HG02571 (cell line): Measurements from ENCODE around the gene DHX32.
"Not testable (repeated sequence)": the region's sequence is repeated elsewhere in the genome, so short reads cannot be mapped to it uniquely, and the experiment has no call there.

ENCODE experiments used
- ATAC-seq: cut with Tn5 transposase; IDR thresholded peaks from one replicate; pipeline ENCODE4 v1.9.1; 2021; ENCODE audit warnings: mild to moderate bottlenecking, moderate library complexity; ENCODE audit not compliant: unreplicated experiment

The DHX32 gene, protein sequence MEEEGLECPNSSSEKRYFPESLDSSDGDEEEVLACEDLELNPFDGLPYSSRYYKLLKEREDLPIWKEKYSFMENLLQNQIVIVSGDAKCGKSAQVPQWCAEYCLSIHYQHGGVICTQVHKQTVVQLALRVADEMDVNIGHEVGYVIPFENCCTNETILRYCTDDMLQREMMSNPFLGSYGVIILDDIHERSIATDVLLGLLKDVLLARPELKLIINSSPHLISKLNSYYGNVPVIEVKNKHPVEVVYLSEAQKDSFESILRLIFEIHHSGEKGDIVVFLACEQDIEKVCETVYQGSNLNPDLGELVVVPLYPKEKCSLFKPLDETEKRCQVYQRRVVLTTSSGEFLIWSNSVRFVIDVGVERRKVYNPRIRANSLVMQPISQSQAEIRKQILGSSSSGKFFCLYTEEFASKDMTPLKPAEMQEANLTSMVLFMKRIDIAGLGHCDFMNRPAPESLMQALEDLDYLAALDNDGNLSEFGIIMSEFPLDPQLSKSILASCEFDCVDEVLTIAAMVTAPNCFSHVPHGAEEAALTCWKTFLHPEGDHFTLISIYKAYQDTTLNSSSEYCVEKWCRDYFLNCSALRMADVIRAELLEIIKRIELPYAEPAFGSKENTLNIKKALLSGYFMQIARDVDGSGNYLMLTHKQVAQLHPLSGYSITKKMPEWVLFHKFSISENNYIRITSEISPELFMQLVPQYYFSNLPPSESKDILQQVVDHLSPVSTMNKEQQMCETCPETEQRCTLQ

DNA sequence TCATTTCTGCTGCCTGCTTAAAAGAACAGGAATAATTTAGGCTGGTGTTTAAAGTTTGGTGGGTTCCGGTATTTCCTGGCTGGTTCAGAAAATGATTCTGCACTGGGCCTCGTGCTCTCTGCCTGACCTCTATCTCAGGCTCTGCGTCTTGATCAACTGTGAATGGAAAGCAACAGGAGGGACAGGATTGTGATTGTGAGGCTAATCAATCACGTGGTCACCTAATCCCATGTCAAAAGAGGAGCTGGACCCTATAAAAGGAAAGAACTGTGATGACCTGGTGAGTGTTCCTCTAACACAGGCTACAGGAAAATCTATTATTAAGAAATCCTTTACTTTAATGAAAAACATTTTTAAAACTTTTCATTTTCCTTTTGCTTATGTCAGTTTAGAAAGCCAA is at the start of gene DHX32:
TSS of gene DHX32 (minus strand) at position 101 of the 400 bp plus-strand sequence. CDS start 468 bp downstream, outside the sequence.
- no peak for ATAC-seq

DNA sequence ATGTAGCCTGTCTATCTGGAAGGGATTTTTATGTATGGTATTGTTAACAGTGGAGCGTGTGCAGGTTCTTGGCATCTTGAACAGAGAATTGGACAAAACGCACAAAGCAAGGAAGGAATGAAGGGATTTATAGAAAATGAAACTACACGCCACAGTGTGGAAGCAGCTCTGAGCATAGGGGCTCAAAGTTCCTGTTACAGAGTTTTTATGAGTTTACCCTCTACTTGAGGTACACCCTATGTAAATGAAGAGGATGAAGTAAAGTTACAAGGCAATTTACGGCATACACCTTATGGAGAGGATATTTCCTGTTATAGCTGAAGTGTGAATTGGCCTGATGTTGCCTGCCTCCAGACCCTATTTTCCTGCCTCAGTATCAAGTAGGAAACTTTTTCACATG is 48.5 kb upstream of the DHX32 start:
- ATAC-seq = no peak

DNA sequence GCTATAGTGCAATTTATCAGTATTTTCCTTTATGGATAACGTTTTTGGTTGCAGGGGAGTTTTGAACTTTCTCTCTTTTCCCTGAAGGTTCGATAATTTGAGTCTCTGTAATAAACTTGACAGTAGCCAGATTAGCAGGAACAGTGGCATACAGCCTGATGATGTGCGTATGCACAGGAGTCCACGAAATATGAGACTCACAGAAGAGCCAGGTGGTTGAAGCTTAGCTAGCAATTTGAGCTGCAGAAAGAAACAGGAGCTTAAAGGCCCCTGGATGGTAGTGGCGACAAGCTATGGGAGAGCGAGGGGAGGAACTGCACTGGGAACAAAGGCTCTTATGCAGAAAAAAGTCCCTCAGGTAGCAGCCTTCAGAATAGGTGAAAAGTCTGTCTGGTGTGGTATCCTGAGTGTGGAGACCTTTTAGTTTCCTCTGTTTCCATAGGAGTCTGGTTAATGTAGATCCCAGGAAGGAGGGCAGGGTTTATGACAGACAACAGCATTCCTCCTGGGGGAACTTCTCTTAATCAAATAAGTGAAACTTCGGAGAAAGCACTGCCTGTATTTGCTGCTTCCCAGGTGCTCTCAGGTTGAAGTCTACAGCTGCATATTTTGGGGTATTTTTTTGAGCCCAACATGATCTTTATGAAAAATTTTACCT is 48.0 kb upstream of the DHX32 start:
- no peak for ATAC-seq

DNA sequence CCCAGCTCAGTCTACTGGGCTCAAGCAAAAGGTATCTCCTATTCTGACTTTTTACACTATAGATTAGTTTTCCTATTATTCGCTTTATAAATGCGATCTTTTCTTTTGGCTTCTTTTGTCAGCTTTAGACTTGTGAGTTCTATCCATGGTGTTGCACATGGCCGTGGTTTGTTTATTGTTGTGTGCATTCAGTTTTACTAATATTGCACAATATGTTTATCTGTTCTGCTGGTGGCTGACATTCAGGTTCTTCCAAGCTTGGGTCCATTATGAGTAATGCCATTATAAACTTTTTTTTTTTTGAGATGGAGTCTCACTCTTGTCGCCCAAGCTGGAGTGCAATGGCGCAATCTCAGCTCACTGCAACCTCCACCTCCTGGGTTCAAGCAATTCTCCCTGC is 46.2 kb upstream of the DHX32 start:
- ATAC-seq = not testable (repeated sequence)

DNA sequence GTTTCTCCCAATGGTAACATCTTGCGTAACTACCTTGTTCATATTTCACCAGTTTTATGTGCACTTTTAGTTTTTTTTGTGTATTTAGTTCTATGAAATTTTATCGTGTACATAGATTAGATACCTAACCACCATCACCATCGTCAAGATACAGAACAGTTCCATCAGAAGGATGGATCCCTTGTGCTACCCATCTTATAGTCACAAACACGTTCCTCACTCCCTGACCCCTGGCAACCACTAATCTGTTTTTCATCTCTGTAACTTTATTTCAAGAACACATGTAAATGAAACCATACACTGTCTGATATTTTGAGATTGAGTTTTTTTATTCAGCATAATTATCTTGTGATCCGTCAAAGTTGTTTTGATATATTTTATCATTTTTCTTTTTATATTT is 45.2 kb upstream of the DHX32 start:
- ATAC-seq = no peak

DNA sequence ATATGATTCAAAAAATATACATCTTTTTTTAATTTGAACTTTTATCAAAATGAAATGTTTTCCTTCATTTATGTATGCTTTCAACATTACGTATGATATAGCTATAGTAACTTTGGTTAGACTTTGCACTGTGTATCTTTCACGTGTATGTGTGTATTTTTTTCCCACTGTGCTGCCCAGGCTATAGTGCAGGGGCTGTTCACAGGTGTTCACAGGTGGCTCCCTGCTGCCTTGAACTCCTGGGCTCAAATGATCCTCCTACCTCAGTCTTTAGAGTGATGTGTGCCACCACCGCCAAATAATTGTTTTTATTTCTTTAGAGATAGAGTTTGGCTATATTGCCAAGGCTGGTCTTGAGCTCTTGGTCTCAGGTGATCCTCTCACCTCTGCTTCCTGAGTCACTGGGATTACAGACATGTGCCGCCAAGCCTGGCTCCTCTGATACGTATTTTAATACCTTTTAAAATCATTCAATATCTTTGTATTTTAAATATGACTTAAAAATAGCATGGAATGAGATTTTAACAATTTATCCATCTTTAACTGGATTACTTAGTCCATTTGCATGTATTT is 44.3 kb upstream of the DHX32 start:
- ATAC-seq = no peak

DNA sequence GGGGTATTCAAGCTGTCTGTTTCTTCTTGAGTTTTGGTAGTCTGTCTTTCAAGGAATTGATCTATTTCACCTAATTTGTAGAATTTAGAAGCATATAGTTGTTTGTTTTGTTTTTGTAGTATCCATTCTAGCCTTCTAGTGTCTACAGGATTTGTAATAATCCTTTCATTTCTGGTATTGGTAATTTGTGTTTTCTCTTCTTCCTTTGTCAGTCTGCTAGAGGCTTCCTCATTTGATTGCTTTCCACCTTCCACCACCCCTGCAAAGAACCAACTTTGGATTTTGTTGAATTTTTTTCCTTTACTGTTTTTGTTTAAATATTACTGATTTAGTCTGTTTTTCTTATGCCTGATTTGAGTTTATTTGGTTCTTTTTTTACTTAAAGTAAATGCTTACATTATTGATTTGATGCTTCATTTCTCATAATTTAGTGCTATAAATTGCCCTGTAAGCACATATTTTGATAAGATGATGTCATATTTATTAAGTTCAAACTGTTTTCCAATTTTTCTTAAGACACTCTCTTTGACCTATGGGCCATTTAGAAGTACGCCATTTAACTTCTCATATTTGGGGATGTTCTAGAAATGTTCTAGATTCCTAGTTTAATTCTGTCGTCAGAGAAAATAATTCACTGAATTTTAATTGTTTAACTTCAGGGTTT is 40.7 kb upstream of the DHX32 start:
- ATAC-seq = not testable (repeated sequence)

DNA sequence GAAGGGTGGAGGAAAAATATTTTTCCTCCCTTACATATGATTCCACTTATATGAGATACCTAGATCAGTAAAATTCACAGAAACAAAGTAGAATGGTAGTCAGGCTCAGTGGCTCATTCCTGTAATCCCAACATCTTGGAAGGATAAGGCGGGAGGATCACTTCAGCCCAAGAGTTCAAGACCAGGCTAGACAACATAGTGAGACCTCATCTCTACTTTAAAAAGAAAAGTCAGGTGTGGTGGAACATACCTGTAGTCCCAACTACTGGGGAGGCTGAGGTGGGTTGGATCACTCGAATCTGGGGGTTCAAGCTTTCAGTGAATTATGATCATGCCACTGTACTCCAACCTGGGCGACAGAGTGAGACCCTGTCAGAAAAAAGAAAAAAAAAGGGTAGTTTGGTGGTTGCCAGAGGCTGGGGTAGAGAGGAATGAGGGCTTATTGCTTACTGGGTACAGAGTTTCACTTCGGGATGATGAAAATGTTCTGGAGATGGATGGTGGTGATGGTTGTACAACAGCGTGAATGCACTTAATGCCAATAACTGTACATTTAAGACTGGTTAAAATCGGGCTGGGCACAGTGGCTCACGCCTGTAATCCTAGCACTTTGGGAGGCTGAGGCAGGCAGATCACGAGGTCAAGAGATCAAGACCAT is 36.7 kb upstream of the DHX32 start:
- ATAC-seq = not testable (repeated sequence)

DNA sequence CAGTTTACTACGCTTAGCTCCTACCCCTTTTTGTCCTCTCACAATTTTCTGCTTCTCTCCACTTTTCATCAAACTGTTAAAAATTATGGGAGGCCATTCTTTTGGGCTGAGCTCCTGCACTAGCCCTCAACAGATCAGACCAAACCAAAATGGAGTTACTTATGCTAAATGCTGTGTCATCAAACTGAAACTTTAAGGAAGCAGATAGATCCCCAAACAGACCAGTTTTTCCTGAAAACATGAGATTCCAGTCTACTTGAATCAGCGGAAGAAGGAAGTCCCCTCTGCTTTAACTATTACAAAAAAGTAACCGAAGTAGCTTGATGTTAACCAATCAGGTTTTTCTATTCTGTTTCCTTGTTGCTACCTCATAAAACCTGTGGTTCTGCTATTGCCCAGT is 35.9 kb upstream of the DHX32 start:
- no peak for ATAC-seq

DNA sequence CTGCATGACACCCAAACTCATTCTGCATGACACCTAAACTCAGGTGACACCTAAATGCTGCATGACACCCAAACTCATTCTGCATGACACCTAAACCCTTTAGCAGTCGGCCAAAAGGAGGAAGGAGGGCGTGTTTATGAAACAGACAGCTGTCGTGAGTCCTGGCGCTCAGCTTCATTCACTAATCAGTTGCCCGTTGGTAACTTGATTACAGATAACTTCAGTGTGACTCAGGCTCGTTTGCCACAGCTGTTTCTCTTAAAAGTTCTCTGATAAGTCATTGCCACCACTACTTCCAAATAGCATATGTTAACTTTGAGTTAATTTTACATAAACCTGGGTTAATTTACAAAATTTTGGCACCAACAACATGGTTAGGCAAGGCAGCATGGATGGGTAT is 32.2 kb upstream of the DHX32 start:
- ATAC-seq = not testable (repeated sequence)

DNA sequence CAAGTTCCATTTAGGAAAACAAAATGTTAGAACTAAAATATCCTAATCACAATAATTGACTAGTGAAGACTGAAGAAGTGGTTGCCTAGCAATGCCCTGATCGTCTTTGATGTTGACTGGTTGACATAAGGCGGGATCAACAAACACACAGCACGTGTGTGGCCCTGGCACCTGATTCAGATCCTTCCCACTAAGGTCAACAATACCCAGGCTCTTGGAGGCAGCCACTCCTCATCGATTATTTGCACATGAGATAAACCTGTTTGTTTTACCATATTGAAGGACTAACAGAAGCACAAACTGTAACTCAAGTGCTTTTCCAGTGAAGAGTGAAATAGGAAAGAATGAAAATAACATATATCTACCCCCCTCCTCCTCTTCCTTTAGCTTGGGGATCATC is 30.9 kb upstream of the DHX32 start:
- no peak for ATAC-seq

DNA sequence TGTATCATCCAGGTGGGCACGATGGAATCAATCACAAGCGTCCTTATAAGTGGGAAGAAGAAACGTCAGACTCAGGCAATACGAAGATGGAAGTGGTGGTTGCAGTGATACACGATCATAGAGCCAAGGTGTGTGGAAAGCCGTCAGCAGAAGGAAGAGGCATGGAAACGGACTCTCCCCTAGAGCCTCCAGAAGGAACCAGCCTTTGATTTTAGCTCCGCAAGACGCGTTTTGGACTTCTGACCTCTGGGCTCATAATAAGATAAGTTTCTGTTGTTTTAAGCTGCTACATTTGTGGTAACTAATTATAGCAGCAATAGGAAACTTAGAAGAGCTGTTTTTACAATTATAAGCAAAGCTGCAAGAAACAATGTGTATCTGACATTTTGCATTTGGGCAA is 30.1 kb upstream of the DHX32 start:
- ATAC-seq = no peak

DNA sequence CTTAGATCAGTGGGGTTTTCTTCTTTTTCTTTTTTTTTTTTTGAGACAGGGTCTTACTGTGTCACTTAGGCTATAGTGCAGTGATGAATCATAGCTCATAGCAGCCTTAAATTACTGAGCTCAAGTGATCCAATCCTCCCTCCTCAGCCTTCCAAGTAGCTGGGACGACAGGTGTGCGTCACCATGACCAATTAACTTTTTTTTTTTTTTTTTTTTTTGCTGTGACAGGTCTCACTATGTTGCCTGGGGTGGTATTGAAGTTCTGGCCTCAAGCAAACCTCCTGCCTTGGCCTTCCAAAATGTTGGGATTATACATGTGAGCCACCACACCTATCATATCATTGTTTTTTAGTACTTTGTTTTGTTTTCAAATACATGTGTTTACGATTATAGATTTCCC is 28.4 kb upstream of the DHX32 start:
- ATAC-seq = not testable (repeated sequence)

DNA sequence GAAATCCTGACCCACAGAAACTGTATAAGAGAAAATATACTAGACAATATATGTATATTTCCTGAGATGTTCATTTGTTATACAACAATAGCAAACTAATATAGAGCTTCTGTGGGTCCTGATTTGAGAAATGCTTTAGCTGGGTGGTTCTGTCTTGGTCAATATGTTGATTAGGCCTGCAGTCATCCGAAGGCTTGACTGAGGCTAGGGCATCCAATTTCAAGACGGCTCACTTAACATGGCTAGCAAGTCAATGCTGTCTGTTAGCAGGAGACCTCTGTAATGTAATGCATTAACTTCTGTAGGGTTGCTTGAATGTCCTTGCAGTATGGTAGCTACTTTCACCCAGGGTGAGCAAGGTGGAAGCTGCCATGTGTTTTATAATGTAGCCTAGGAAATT is 27.7 kb upstream of the DHX32 start:
- ATAC-seq = not testable (repeated sequence)

DNA sequence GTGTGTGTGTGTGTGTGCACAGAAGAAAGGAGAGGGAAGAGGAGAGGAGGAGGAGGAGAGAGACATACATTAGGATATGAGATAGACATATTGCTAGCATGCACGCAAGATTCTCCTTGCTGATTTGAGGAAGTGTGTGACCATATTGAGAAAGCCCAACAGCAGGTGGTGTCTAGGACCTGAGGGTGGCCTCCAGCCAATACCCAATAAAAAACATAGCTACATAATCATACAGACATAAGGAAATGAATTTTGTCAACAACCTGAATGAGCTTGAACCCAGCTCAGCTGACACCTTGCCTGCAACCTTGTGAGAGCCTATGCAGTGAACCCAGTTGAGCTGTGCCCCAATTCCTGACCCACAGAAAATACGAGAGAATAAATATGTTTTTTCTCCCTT is 26.5 kb upstream of the DHX32 start:
- ATAC-seq = not testable (repeated sequence)

DNA sequence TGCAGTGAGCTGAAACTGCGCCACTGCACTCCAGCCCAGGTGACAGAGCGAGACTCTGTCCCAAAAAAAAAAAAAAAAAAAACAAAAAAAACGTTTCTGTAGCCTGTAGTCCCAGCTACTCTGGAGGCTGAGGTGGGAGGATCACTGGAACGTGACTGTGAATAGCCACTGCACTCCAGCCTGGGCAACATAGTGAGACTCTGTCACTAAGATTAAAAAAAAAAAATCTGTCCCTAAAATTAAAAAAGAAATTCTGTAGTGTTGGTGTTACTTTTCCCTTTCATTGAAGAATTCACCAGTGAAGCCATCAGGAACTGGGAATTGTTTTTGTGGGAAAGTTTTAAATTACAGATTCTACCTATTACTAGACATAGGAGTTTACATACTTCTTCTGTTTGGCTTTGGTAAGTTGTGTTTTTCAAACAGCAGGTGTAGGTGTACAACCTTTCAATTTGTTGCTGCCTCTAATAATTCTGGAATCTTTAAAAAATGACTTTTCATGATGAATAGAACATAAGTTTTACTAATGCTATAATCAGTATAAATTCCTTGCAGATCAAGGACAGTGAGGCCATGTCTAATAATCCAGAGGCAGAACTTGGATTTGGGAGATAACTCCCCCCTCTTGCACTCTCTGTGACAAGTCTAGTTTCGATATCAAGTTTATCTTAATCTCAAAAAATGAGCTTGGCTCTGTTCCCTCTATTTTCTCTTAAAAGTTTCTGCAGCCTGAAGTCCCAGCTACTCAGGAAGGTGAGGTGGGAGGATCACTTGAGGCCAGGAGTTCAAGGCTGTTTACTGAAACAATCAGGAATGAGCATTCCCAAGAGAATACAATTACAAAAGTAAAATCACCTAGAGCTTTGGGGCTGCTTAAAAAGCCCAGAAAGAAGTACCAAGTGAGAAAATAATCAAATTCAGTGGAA is 24.2 kb upstream of the DHX32 start:
- not testable (repeated sequence) for ATAC-seq

DNA sequence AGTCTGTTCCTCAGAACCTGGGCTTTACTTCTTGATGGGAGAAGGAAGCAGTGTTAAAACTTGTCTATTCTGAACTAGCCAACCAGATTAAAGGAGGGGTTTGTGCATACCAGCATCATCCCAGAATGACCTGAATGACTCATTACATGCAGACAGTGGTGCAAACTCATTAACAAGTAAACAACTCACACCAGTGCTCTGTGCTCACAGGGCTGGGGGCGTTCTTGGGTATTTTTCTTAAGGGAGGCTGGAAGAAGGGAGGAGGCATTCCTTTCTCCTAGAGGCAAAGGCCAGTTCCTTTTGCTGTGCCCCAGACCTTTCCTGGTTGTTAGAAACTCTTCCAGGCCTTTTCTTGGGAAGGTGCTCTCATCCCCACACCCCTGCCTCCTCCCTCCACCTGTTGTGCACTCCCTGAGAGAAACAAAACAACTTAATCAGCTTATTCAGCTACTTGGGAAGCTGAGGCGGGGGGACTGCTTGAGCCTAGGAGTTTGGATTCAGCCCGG is 22.1 kb upstream of the DHX32 start:
- ATAC-seq = not testable (repeated sequence)

DNA sequence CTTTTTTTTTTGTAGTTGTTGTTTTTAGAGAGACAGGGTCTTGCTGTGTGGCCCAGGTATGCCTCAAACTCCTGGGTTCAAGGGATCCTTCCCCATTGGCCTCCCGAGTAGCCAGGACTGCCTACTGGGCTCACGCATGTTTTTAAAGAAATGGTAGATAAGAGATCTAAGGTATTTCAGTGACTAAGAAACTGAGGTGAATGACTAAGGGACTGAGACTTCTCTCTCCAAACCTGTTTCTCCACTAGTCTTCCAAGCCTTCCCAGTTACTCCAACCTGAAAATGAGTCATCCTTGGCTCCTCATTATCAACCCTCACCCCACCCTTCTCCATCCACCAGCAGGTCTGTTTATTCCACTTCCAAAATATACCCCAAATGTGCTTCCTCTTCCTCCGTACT is 19.9 kb upstream of the DHX32 start:
- not testable (repeated sequence) for ATAC-seq

DNA sequence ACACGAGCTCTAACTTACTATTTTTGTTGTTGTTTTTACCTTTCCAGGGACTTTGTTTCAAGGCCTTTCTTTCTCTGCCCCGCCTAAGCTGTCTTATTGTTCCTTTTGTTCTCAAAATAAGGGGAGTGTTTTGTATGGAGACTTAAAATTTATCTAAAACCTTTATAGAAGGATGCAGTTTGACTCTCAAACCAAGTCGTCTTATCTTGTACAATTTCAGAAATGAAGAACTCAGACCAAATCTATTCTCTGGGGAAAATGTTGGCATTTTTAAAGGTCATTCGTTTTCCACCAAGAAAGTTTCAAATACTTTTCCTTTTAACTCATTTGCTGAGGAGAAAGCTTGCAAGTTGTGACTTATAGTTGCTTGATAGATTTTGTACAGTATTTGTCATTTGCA is 16.2 kb upstream of the DHX32 start:
- ATAC-seq = not testable (repeated sequence)
